Measurements from ENCODE around the gene OR5M3.

Gene OR5M3

GRCh38 chr11:56473252-56473651 is at the start of gene OR5M3:
TSS of gene OR5M3 (minus strand) at chr11:56473352. CDS start at chr11:56470497, 2,855 bp downstream.
- no peak for DNase-seq

- no peak for DNase-seq
Measured at GRCh38 chr11:56522008-56522407, 48.9 kb upstream of the OR5M3 start.

- no peak for DNase-seq
Measured at GRCh38 chr11:56513280-56513679, 40.1 kb upstream of the OR5M3 start.

- no peak for DNase-seq
Measured at GRCh38 chr11:56509439-56509838, 36.3 kb upstream of the OR5M3 start.

GRCh38 chr11:56497010-56497409 is 23.9 kb upstream of the OR5M3 start:
- DNase-seq = no peak

- DNase-seq = no peak
Measured at GRCh38 chr11:56495117-56495516, 22.0 kb upstream of the OR5M3 start.

- no peak for DNase-seq
Measured at GRCh38 chr11:56491270-56491669, 18.1 kb upstream of the OR5M3 start, which contains the start of gene OR5M8. TSS of gene OR5M8 (minus strand) at chr11:56491370. CDS start at chr11:56491370, 0 bp downstream.

- DNase-seq = no peak
Measured at GRCh38 chr11:56486801-56487200, 13.6 kb upstream of the OR5M3 start.

- no peak for DNase-seq
Measured at GRCh38 chr11:56474729-56475235, 1.6 kb upstream of the OR5M3 start.

GRCh38 chr11:56457076-56457475 is 16.1 kb downstream of the OR5M3 start:
- DNase-seq = no peak

- DNase-seq = no peak
Measured at GRCh38 chr11:56453521-56453920, 19.6 kb downstream of the OR5M3 start.
